Stomach smooth muscle (tissue), 2 donors: Measurements from ENCODE around the gene MCTP1.

Source experiments
- H3K27ac ChIP-seq: one replicate; pipeline ENCODE4 v1.7.0; 2013; ENCODE audit warnings: mild to moderate bottlenecking, low read length, inconsistent platforms
- H3K27me3 ChIP-seq, 2 donors: one replicate each; pipeline ENCODE4 v1.7.0; 2013; ENCODE audit warnings: low read length in 2 of 2; ENCODE audit not compliant: insufficient read depth in 2 of 2, control insufficient read depth in 1 of 2
- H3K36me3 ChIP-seq, 2 donors: one replicate each; pipeline ENCODE4 v1.7.0; 2013; ENCODE audit warnings: low read length in 2 of 2; ENCODE audit not compliant: control insufficient read depth in 2 of 2, insufficient read depth in 2 of 2
- H3K4me1 ChIP-seq: one replicate; pipeline ENCODE4 v1.7.0; 2013; ENCODE audit warnings: low read length; ENCODE audit not compliant: control insufficient read depth, insufficient read depth
- H3K4me3 ChIP-seq, 2 donors: one replicate each; pipeline ENCODE4 v1.7.0; 2013; ENCODE audit warnings: low read length in 2 of 2
- H3K9ac ChIP-seq, 2 donors: one replicate each; pipeline ENCODE4 v1.7.0; 2013; ENCODE audit warnings: low read length in 2 of 2, mild to moderate bottlenecking in 1 of 2
- H3K9me3 ChIP-seq, 2 donors: one replicate each; pipeline ENCODE4 v1.7.0; 2013; ENCODE audit warnings: low read length in 2 of 2; ENCODE audit not compliant: control insufficient read depth in 2 of 2
- donor health status: healthy.
- donor health status: Pancreatic carcinoma.

MCTP1 gene

DNA sequence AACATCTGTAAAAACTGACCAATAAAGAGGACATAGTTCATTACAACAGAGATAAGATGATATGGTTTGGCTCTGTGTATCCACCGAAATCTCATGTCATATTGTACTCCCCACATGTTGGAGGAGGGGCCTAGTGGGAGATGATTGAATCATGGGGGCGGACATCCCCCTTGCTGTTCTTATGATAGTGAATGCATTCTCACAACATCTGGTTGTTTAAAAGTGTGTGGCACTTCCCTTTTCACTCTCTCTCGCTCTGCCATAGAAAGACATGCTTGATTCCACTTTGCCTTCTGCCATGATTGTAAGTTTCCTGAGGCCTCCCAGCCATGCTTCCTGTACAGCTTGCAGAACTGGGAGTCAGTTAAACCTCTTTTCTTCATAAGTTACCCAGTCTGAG, 373.6 kb downstream of the MCTP1 start:
- no peaks in the 10 kb centered on the region for H3K27me3 ChIP-seq
- H3K36me3 ChIP-seq: no peaks in the 10 kb centered on the region
- no peak overlapping the region for H3K9ac ChIP-seq
- H3K4me1 ChIP-seq: no peaks in the 10 kb centered on the region
- no peak overlapping the region for H3K4me3 ChIP-seq
- no peak overlapping the region for H3K27ac ChIP-seq
- no peaks in the 10 kb centered on the region for H3K9me3 ChIP-seq

DNA sequence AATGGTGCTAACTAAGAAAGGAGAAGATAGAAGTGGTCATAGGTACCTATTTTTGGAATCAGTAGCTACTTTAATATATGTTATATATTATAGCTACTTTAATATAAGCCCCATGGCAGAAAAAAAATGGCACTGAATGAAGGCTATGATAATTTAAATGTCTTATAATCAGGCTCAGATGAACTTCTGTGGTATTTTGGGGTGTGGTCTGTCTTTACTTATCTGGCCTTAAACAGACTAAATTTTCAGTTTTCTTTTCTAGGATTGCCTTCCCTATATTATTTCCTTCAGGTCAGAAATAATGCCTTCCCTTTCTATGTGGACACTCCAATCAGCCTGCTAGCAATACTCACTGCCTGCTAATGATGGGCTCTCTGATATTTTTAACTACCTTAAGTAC, 374.2 kb downstream of the MCTP1 start:
- no peak overlapping the region for H3K9ac ChIP-seq
- no peaks in the 10 kb centered on the region for H3K9me3 ChIP-seq
- H3K27me3 ChIP-seq: no peaks in the 10 kb centered on the region
- H3K27ac ChIP-seq: no peak overlapping the region
- H3K4me1 ChIP-seq: no peaks in the 10 kb centered on the region
- H3K36me3 ChIP-seq: no peaks in the 10 kb centered on the region
- H3K4me3 ChIP-seq: no peak overlapping the region

DNA sequence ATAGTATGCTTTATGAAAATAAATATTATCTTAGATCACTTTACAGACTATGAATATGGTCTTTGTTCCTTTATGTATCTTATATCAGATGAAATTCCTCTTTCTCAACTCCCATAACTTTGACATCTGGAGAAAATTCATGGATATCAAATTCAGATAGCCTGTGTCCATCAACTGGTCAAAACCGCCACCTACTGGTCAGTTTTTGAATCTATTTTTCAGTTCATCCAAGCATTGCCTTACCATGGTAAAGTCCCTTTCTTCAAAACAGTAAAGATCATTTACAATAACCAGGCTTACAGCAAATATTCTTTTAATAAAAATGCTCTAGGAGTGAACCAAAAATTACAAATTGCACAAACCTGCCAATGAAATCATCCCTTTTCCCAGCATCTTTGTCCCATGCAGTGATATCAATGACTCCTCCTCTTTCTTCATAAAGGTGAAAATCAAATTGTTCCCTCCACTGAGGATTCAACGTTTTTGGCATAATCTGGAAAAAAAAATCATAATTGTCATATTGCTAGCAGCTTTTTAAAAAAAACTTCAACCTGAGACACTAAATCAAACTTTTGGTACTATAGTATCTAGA, 375.9 kb downstream of the MCTP1 start:
- Histone ChIP-seq H3K36me3 (no peaks in the 10 kb centered on the region), H3K27me3 (no peaks in the 10 kb centered on the region), H3K9me3 (no peaks in the 10 kb centered on the region), H3K27ac (no peak overlapping the region), H3K9ac (no peak overlapping the region), H3K4me1 (no peaks in the 10 kb centered on the region), H3K4me3 (no peak overlapping the region)

DNA sequence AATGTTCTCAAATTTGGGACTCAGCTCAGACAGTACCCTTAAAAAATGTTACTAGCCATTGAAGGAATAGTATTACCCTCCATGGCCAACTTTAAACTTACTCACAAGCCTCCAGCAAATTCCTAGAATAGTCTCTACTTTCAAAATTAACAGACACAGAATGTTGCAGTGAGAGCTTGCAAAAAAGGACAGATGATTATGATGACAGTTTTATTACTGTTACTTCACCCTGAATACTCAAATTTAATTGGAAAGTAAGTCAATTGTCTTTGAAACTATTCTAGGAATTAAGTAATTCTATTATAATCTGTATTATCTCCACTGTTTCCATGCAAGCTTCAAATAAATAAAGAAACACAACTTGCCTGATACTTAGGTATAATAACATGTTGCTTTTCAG, 378.1 kb downstream of the MCTP1 start:
- no peak overlapping the region for H3K27ac ChIP-seq
- no peaks in the 10 kb centered on the region for H3K36me3 ChIP-seq
- no peak overlapping the region for H3K4me3 ChIP-seq
- H3K27me3 ChIP-seq: no peaks in the 10 kb centered on the region
- H3K4me1 ChIP-seq: no peaks in the 10 kb centered on the region
- H3K9ac ChIP-seq: no peak overlapping the region
- no peaks in the 10 kb centered on the region for H3K9me3 ChIP-seq

DNA sequence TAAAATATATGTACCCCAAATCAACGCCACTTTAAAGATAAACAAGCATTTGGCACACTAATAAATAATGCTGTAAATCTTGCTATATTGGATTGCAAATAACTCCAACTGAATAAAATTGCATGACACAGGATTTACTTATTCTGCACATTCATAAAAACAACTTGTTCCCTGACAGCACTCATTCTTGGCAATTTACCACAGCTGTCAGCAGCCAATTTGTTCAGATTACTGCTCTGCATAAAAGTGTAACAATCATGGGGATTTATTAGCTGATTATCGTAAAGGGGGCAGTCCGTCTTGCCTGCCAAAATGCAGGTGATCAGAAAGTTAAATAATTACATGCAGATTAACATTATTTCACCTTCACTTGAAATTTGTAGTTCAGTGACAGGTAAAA, 381.2 kb downstream of the MCTP1 start:
- H3K36me3 ChIP-seq: no peaks in the 10 kb centered on the region
- H3K4me1 ChIP-seq: no peaks in the 10 kb centered on the region
- H3K9ac ChIP-seq: no peak overlapping the region
- no peak overlapping the region for H3K4me3 ChIP-seq
- no peaks in the 10 kb centered on the region for H3K27me3 ChIP-seq
- no peak overlapping the region for H3K27ac ChIP-seq
- no peaks in the 10 kb centered on the region for H3K9me3 ChIP-seq

DNA sequence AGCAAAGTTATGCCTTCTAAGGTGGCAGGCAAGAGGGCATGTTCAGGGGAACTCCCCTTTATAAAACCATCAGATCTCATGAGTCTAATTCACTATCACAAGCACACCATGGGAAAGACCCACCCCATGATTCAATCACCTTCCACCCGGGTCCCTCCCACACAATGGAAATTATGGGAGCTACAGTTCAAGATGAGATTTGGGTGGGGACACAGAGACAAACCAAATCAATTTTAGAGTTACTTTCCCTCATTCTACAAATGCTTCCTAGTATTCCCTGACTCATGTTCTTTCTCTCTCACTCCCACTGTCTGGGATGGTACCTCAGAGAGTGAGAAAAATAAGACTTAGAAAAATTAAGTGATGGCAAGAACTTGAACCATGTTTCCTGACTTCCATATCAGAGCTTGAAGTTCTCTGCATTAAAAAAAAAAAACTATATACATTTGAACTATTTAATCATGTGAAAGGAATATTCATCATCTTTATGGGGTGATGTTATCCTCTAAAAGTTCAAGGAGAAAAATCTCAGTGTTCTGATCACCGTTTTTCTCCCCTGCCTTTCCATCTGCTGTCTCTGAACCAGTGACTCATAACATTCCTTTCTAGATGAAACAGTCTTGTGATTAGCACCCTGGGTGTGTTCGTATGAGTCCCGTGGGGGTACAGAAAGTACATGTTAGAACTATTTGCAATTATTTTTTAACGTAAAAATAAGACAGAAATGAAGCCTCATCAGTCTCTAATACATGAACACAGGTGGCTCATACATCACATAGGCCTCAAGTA, 383.5 kb downstream of the MCTP1 start:
- Histone ChIP-seq H3K9me3 (no peaks in the 10 kb centered on the region), H3K4me3 (no peak overlapping the region), H3K9ac (no peak overlapping the region), H3K36me3 (no peaks in the 10 kb centered on the region), H3K4me1 (no peaks in the 10 kb centered on the region), H3K27me3 (no peaks in the 10 kb centered on the region), H3K27ac (no peak overlapping the region)

DNA sequence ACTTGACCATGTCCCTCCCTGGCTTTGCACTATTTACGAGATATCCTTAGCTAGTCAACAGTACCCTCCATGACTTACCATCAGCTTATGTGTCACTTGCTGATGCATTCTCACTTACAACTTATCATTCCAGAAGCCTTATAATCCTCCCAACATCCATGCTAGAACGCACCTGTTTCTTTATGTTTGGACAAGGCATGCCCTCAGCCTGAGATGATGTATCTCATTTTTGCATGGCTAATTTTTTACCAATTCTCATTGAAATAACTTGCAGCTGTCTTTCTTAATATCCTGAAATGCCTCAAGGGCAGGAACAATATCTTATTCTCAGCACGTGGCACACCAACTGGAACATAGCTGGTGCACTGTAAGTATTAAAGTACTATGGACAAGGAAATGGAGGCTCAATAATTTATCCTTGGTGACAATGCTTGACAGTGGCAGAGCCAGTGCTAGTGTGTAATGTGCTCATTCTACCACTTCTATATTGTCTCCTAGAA, 384.8 kb downstream of the MCTP1 start:
- no peak overlapping the region for H3K4me3 ChIP-seq
- no peaks in the 10 kb centered on the region for H3K36me3 ChIP-seq
- H3K27me3 ChIP-seq: no peaks in the 10 kb centered on the region
- H3K9ac ChIP-seq: no peak overlapping the region
- no peak overlapping the region for H3K27ac ChIP-seq
- no peaks in the 10 kb centered on the region for H3K4me1 ChIP-seq
- no peaks in the 10 kb centered on the region for H3K9me3 ChIP-seq

DNA sequence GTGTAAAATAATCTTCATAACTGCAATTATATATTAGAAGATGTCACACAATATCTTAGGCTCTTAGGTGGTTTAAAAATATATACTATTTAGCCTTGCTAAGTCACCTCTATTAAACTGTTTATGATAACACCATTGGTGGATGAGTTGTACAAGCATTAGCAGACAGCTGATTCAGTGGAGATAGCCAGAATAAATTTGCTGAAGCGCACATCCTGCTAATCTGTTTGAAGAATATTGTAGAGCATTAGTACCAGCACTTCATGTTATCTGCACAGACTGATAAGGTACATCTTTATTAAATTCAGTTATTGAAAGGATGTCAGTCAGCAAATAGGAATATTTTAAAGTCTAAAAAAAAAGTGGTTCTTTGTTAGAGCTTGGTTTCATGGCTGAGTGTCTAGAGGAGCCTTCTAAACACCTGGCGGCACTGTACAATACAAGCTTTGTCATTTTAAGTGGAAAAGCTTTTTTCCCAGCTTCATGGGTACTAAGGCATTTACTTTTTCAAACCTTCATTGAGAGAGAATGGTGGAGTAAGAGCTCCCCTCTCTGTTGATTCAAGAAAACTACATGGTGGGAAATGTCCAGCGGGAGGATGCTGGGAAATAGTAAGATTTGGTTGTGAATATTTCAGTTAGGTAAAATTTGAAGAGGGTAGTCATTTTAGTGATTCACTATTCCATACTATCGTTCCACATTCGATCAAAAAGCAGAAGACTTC, 391.3 kb downstream of the MCTP1 start:
- Histone ChIP-seq H3K36me3 (no peaks in the 10 kb centered on the region), H3K9ac (no peak overlapping the region), H3K27me3 (no peaks in the 10 kb centered on the region), H3K4me1 (no peaks in the 10 kb centered on the region), H3K4me3 (no peak overlapping the region), H3K27ac (no peak overlapping the region), H3K9me3 (no peaks in the 10 kb centered on the region)

DNA sequence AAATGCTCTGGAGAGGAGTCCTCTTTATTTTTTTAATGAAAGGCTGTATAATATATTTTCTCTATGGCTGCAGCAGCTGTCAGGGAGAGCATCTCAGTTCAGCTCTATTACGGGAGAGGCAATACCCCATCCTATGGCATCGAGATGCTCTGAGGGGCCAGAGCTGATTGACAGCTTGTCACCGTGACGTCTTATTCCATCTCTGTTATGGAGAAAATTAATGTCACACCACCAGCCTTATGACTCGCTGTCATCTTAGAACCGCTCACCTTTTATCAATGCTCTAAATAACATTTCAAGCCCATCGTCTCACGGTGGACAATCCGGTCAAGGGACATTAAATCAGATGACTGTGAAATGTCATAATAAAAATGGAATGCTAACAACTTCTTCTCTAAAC, 392.9 kb downstream of the MCTP1 start:
- no peaks in the 10 kb centered on the region for H3K4me1 ChIP-seq
- no peaks in the 10 kb centered on the region for H3K36me3 ChIP-seq
- no peaks in the 10 kb centered on the region for H3K27me3 ChIP-seq
- H3K4me3 ChIP-seq: no peak overlapping the region
- H3K27ac ChIP-seq: no peak overlapping the region
- no peak overlapping the region for H3K9ac ChIP-seq
- no peaks in the 10 kb centered on the region for H3K9me3 ChIP-seq

DNA sequence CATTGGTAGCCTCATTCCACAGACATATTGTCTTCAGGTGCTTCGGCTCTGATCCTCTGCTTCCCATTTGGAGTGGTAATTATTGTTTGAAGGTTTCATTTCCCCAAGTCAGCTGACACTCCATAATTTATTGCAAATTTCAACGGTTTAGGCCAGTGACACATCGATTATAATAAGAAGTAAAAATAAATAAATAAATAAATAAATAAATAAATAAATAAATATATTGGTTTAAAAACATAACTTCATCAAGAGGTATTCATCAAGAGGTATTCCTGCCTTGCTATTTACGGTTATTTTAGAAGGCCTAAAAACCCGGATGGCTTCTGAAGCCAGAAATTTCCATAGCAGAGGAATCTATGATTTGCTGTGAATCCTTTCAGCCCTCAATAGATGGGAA, 393.3 kb downstream of the MCTP1 start:
- no peaks in the 10 kb centered on the region for H3K9me3 ChIP-seq
- no peaks in the 10 kb centered on the region for H3K4me1 ChIP-seq
- no peak overlapping the region for H3K4me3 ChIP-seq
- H3K36me3 ChIP-seq: no peaks in the 10 kb centered on the region
- no peaks in the 10 kb centered on the region for H3K27me3 ChIP-seq
- no peak overlapping the region for H3K27ac ChIP-seq
- no peak overlapping the region for H3K9ac ChIP-seq

DNA sequence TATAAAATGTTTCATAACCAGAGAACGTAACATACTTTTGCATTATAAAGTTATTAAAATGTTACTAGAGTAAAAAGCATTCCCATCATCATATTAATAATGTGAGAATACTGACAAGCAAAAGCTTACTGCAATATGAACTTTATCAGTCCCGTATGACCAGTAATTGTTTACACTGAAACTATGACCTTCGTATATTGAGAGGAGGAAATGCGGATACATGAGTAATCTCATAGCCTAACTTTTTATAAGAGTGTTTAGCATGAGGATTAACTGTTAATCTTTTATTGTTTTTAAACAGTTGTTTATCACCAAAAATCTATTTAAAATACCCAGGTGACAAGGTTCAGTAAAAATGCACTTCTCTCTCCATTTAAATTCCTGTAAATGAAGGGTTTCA, 394.0 kb downstream of the MCTP1 start:
- Histone ChIP-seq H3K4me3 (no peak overlapping the region), H3K27me3 (no peaks in the 10 kb centered on the region), H3K27ac (no peak overlapping the region), H3K9me3 (no peaks in the 10 kb centered on the region), H3K4me1 (no peaks in the 10 kb centered on the region), H3K9ac (no peak overlapping the region), H3K36me3 (no peaks in the 10 kb centered on the region)
